IMR-90 (cell line): ENCODE results near the gene DCUN1D2.

Source experiments
- CEBPB ChIP-seq: IDR thresholded peaks from 2 replicates; pipeline ENCODE4 v1.6.1; 2012; ENCODE audit warnings: low read depth, low read length, improper control_type of control experiment
- CHD1 ChIP-seq: IDR thresholded peaks from 2 replicates; pipeline ENCODE4 v1.6.1; 2012; ENCODE audit warnings: low read depth, low read length, improper control_type of control experiment
- MAFK ChIP-seq: IDR thresholded peaks from 2 replicates; pipeline ENCODE4 v1.6.1; 2012; ENCODE audit warnings: low read depth, low read length, improper control_type of control experiment
- MXI1 ChIP-seq: IDR thresholded peaks from 2 replicates; pipeline ENCODE4 v1.6.1; 2012; ENCODE audit warnings: low read depth, mild to moderate bottlenecking, low read length, moderate library complexity, borderline replicate concordance
- POLR2A ChIP-seq: IDR thresholded peaks from 2 replicates; pipeline ENCODE4 v1.6.1; 2012; ENCODE audit warnings: mild to moderate bottlenecking, low read depth, low read length
- RFX5 ChIP-seq: IDR thresholded peaks from 2 replicates; pipeline ENCODE4 v1.8.0; 2012; ENCODE audit warnings: low read depth, mild to moderate bottlenecking, low read length, moderate library complexity
- SMC3 ChIP-seq: fragments of 150-350 bp; IDR thresholded peaks from 2 replicates; pipeline ENCODE4 v1.6.1; 2016; ENCODE audit warnings: low read depth, mild to moderate bottlenecking, antibody characterized with exemption, low read length, moderate library complexity
- TF ChIP-seq, protein P1 (sequence below): conservative IDR thresholded peaks from 2 replicates; pipeline ENCODE4 v1.5.1; 2012; ENCODE audit warnings: mild to moderate bottlenecking, low read depth, low read length, improper control_type of control experiment
- TF ChIP-seq, protein P2 (sequence below): fragments of 150-350 bp; IDR thresholded peaks from 2 replicates; pipeline ENCODE4 v1.6.1; 2017; ENCODE audit warnings: mild to moderate bottlenecking, antibody characterized with exemption, low read length, low read depth

DNA sequence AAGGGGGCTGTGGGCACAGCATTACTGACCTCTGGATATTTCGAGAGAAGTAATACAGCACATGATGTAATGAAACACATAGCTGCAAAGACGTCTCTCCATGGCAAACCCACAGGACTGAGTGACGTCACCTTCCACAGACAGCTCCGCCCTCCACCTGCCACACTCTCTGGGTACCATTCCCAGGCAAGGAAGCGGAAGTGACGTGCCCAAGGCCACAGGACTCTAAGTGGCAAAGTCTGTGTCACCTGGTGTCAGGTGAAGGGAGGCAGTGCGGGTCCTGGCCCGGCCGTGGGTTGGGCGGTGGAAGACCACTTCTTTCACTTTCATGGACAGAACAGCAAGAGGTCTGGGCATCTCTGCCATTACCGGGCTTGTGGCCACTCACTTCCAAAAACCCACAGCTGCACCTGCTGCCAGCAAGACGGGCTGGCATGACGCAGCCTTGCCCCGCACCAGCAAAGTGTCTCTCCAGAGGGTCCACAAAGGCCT is 30.4 kb downstream of the DCUN1D2 start:
- TF ChIP-seq MXI1 (no peak), POLR2A (no peak), MAFK (no peak), CHD1 (no peak), RFX5 (no peak), SMC3 (no peak), CEBPB (no peak)
- TF ChIP-seq, protein P1, sequence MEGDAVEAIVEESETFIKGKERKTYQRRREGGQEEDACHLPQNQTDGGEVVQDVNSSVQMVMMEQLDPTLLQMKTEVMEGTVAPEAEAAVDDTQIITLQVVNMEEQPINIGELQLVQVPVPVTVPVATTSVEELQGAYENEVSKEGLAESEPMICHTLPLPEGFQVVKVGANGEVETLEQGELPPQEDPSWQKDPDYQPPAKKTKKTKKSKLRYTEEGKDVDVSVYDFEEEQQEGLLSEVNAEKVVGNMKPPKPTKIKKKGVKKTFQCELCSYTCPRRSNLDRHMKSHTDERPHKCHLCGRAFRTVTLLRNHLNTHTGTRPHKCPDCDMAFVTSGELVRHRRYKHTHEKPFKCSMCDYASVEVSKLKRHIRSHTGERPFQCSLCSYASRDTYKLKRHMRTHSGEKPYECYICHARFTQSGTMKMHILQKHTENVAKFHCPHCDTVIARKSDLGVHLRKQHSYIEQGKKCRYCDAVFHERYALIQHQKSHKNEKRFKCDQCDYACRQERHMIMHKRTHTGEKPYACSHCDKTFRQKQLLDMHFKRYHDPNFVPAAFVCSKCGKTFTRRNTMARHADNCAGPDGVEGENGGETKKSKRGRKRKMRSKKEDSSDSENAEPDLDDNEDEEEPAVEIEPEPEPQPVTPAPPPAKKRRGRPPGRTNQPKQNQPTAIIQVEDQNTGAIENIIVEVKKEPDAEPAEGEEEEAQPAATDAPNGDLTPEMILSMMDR: no peak
- TF ChIP-seq, protein P2, sequence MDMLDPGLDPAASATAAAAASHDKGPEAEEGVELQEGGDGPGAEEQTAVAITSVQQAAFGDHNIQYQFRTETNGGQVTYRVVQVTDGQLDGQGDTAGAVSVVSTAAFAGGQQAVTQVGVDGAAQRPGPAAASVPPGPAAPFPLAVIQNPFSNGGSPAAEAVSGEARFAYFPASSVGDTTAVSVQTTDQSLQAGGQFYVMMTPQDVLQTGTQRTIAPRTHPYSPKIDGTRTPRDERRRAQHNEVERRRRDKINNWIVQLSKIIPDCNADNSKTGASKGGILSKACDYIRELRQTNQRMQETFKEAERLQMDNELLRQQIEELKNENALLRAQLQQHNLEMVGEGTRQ: no peak
